Measurements from ENCODE around the gene MINAR1. TPM values are rescaled to one million over a fixed set of nuclear protein-coding genes. Genes with fewer than 3 reads are reported as not detected.

The MINAR1 gene
- total RNA-seq, 2 experiments from 2014 or later = 0.45 TPM

- Mint-ChIP-seq H3K27ac (no peak overlapping the region), H3K36me3 (ENCODE audit: low read depth) (peaks cover 7% of the 10 kb centered on the region), H3K4me3 (no peak overlapping the region), H3K4me1 (ENCODE audit: low read depth) (no peaks in the 10 kb centered on the region), H3K27me3 (no peaks in the 10 kb centered on the region), H3K9me3 (no peaks in the 10 kb centered on the region)
- ATAC-seq = no peak
- intact Hi-C loops (cut with micrococcal nuclease) = no loop called here
- no peak for DNase-seq
- POLR2A ChIA-PET = no interaction called here
- CTCF ChIA-PET = interaction anchor here (1.7 kb wide), 1 partner anchor 20 kb away, joined by 4 read pairs; no protein-coding TSS in a partner anchor
- TF ChIP-seq, protein P1, sequence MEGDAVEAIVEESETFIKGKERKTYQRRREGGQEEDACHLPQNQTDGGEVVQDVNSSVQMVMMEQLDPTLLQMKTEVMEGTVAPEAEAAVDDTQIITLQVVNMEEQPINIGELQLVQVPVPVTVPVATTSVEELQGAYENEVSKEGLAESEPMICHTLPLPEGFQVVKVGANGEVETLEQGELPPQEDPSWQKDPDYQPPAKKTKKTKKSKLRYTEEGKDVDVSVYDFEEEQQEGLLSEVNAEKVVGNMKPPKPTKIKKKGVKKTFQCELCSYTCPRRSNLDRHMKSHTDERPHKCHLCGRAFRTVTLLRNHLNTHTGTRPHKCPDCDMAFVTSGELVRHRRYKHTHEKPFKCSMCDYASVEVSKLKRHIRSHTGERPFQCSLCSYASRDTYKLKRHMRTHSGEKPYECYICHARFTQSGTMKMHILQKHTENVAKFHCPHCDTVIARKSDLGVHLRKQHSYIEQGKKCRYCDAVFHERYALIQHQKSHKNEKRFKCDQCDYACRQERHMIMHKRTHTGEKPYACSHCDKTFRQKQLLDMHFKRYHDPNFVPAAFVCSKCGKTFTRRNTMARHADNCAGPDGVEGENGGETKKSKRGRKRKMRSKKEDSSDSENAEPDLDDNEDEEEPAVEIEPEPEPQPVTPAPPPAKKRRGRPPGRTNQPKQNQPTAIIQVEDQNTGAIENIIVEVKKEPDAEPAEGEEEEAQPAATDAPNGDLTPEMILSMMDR (IDR thresholded peaks at IDR 0.05) = no peak
These were observed 31.5 kb upstream of the MINAR1 start for GRCh38 chr15:79400650-79401049.

DNA sequence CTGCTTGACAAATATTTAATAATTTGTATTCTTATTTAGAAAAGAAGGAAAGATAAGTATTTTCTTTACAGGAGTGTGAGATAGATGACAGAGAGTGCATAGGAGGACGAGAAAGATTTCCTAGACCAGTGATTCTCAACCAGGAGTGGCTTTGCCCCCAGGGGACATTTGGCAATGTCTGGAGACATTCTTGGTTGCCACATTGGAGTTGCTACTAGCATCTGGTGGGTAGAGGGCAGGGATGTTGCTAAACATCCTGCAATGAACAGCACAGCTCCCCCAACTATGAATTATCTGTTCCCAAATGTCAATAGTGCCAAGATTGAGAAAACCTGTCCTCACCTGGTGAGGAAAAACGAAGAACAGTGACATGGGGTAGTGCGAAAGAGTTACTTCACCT, 30.8 kb upstream of the MINAR1 start:
- TF ChIP-seq, protein P1 (IDR thresholded peaks at IDR 0.05) = no peak
- H3K4me1 Mint-ChIP-seq (ENCODE audit: low read depth) = no peaks in the 10 kb centered on the region
- ATAC-seq = no peak
- H3K4me3 Mint-ChIP-seq = no peak overlapping the region
- H3K9me3 Mint-ChIP-seq = no peaks in the 10 kb centered on the region
- CTCF ChIA-PET = interaction anchor here (1.7 kb wide), 1 partner anchor 21 kb away, joined by 4 read pairs; no protein-coding TSS in a partner anchor
- intact Hi-C loops (cut with micrococcal nuclease) = no loop called here
- H3K27me3 Mint-ChIP-seq = no peaks in the 10 kb centered on the region
- POLR2A ChIA-PET = no interaction called here
- no peak for DNase-seq
- H3K27ac Mint-ChIP-seq = no peak overlapping the region
- H3K36me3 Mint-ChIP-seq (ENCODE audit: low read depth) = peaks cover 7% of the 10 kb centered on the region

- no peaks in the 10 kb centered on the region for H3K4me1 Mint-ChIP-seq (ENCODE audit: low read depth)
- intact Hi-C loops (cut with micrococcal nuclease) = no loop called here
- no peak for DNase-seq
- H3K9me3 Mint-ChIP-seq = no peaks in the 10 kb centered on the region
- H3K36me3 Mint-ChIP-seq (ENCODE audit: low read depth) = peaks cover 7% of the 10 kb centered on the region
- no peak overlapping the region for H3K4me3 Mint-ChIP-seq
- ChIA-PET CTCF (no interaction called here), POLR2A (no interaction called here)
- no peak overlapping the region for H3K27ac Mint-ChIP-seq
- no peak for ATAC-seq
- H3K27me3 Mint-ChIP-seq = no peaks in the 10 kb centered on the region
- TF ChIP-seq, protein P1 (IDR thresholded peaks at IDR 0.05) = no peak
These were observed 30.0 kb upstream of the MINAR1 start for GRCh38 chr15:79402136-79402535.

GRCh38 chr15:79403501-79403900, 28.6 kb upstream of the MINAR1 start:
- DNase-seq (no peak), ATAC-seq (no peak)
- TF ChIP-seq, protein P1 (IDR thresholded peaks at IDR 0.05) = no peak
- no peak overlapping the region for H3K27ac Mint-ChIP-seq
- no peak overlapping the region for H3K4me3 Mint-ChIP-seq
- H3K4me1 Mint-ChIP-seq (ENCODE audit: low read depth) = no peaks in the 10 kb centered on the region
- H3K36me3 Mint-ChIP-seq (ENCODE audit: low read depth) = peaks cover 4% of the 10 kb centered on the region
- CTCF ChIA-PET = no interaction called here
- H3K27me3 Mint-ChIP-seq = no peaks in the 10 kb centered on the region
- intact Hi-C loops (cut with micrococcal nuclease) = no loop called here
- no peaks in the 10 kb centered on the region for H3K9me3 Mint-ChIP-seq
- POLR2A ChIA-PET = no interaction called here

- H3K27me3 Mint-ChIP-seq = no peaks in the 10 kb centered on the region
- H3K4me1 Mint-ChIP-seq (ENCODE audit: low read depth) = no peaks in the 10 kb centered on the region
- H3K36me3 Mint-ChIP-seq (ENCODE audit: low read depth) = no peaks in the 10 kb centered on the region
- no peak overlapping the region for H3K4me3 Mint-ChIP-seq
- DNase-seq (no peak), ATAC-seq (no peak)
- no peaks in the 10 kb centered on the region for H3K9me3 Mint-ChIP-seq
- CTCF ChIA-PET = interaction anchor here (2.5 kb wide), 1 partner anchor 25 kb away, joined by 11 read pairs; no protein-coding TSS in a partner anchor
- intact Hi-C loops (cut with micrococcal nuclease) = no loop called here
- POLR2A ChIA-PET = no interaction called here
- TF ChIP-seq, protein P1 (IDR thresholded peaks at IDR 0.05) = no peak
- H3K27ac Mint-ChIP-seq = no peak overlapping the region
These were observed 25.9 kb upstream of the MINAR1 start for GRCh38 chr15:79406210-79406609.

Data from activated CD8-positive, alpha-beta T cell treated with anti-CD3 and anti-CD28 coated beads for 36 hours (primary cell).